Globus pallidus (tissue), 1 donor: ENCODE measurements around the gene NT5DC2.

Source experiments
- DNase-seq: peaks from one replicate; pipeline ENCODE4 v3.0.0-alpha.2; 2015; ENCODE audit warnings: low spot score

Gene NT5DC2

GRCh38 chr3:52524752-52525679 lies 8.6 kb downstream of the NT5DC2 start:
- DNase-seq, result no peak

GRCh38 chr3:52524258-52524751 lies 9.4 kb downstream of the NT5DC2 start:
- no peak for DNase-seq

- no peak for DNase-seq
Measured at GRCh38 chr3:52523386-52524257, 10.0 kb downstream of the NT5DC2 start.

GRCh38 chr3:52522651-52523251 lies 10.9 kb downstream of the NT5DC2 start:
- no peak for DNase-seq

GRCh38 chr3:52521881-52522650 lies 11.6 kb downstream of the NT5DC2 start:
- no peak for DNase-seq

- DNase-seq, result no peak
Measured at GRCh38 chr3:52521488-52521824, 12.2 kb downstream of the NT5DC2 start.

GRCh38 chr3:52520716-52521487 lies 12.8 kb downstream of the NT5DC2 start:
- DNase-seq, result no peak

- DNase-seq, result no peak
Measured at GRCh38 chr3:52520141-52520667, 13.5 kb downstream of the NT5DC2 start.

GRCh38 chr3:52519445-52520140 lies 14.1 kb downstream of the NT5DC2 start:
- no peak for DNase-seq

- no peak for DNase-seq
Measured at GRCh38 chr3:52518723-52519444, 14.8 kb downstream of the NT5DC2 start.

GRCh38 chr3:52517796-52518722 lies 15.6 kb downstream of the NT5DC2 start:
- DNase-seq, result no peak

GRCh38 chr3:52516509-52517195 lies 17.0 kb downstream of the NT5DC2 start:
- DNase-seq, result no peak

- DNase-seq, result no peak
Measured at GRCh38 chr3:52515192-52515591, 18.5 kb downstream of the NT5DC2 start.

- DNase-seq, result no peak
Measured at GRCh38 chr3:52514576-52514975, 19.1 kb downstream of the NT5DC2 start.

GRCh38 chr3:52513281-52513680 lies 20.4 kb downstream of the NT5DC2 start:
- DNase-seq, result no peak

- DNase-seq, result no peak
Measured at GRCh38 chr3:52512727-52513126, 20.9 kb downstream of the NT5DC2 start.

- no peak for DNase-seq
Measured at GRCh38 chr3:52512105-52512504, 21.6 kb downstream of the NT5DC2 start.

GRCh38 chr3:52511509-52511908 lies 22.1 kb downstream of the NT5DC2 start:
- DNase-seq, result no peak
